HepG2 (cell line): ENCODE results near the gene MRPS31. TPM values are rescaled to one million over a fixed set of nuclear protein-coding genes. Genes with fewer than 3 reads are reported as not detected.

Experiments used
- AHDC1 ChIP-seq: sonication (generic); formaldehyde crosslinking; IDR thresholded peaks from 2 replicates; pipeline ENCODE4 v1.5.1; 2020; ENCODE audit warnings: mild to moderate bottlenecking, missing genetic modification reagents, borderline replicate concordance
- ARNT2 ChIP-seq: sonication (generic); formaldehyde crosslinking; IDR thresholded peaks from 2 replicates; pipeline ENCODE4 v1.8.0; 2022; ENCODE audit warnings: mild to moderate bottlenecking, low read depth, missing genetic modification reagents, moderate library complexity
- BCL6 ChIP-seq: IDR thresholded peaks from 2 replicates; pipeline ENCODE4 v1.6.1; 2016; ENCODE audit warnings: missing genetic modification reagents, missing compliant biosample characterization
- CEBPG ChIP-seq: IDR thresholded peaks from 2 replicates; pipeline ENCODE4 v1.6.1; 2016
- DDIT3 ChIP-seq: sonication (generic); formaldehyde crosslinking; IDR thresholded peaks from 2 replicates; pipeline ENCODE4 v1.4.0; 2020; ENCODE audit warnings: mild to moderate bottlenecking, missing genetic modification reagents
- ERF ChIP-seq: IDR thresholded peaks from 2 replicates; pipeline ENCODE4 v1.6.1; 2018; ENCODE audit warnings: missing biosample characterization, missing genetic modification reagents
- ETS1 ChIP-seq: sonication (generic); formaldehyde crosslinking; IDR thresholded peaks from 2 replicates; pipeline ENCODE4 v1.4.0; 2020; ENCODE audit warnings: missing genetic modification reagents
- FOXK1 ChIP-seq: sonication (generic); formaldehyde crosslinking; IDR thresholded peaks from 2 replicates; pipeline ENCODE4 v1.4.0; 2020; ENCODE audit warnings: low read depth, missing genetic modification reagents, borderline replicate concordance
- IRF1 ChIP-seq: sonication (generic); formaldehyde crosslinking; IDR thresholded peaks from 2 replicates; pipeline ENCODE4 v1.4.0; 2020; ENCODE audit warnings: low read depth, mild to moderate bottlenecking, missing genetic modification reagents
- MEIS2 ChIP-seq: sonication (generic); formaldehyde crosslinking; IDR thresholded peaks from 2 replicates; pipeline ENCODE4 v1.9.0; 2021; ENCODE audit warnings: mild to moderate bottlenecking, missing genetic modification reagents
- MYPOP ChIP-seq: sonication (generic); formaldehyde crosslinking; IDR thresholded peaks from 2 replicates; pipeline ENCODE4 v1.8.1; 2023; ENCODE audit warnings: mild to moderate bottlenecking, moderate library complexity, missing genetic modification reagents
- NR2F6 ChIP-seq, 2 experiments: IDR thresholded peaks; 2 replicates each; pipeline ENCODE4 v1.6.1; 2016; ENCODE audit warnings: antibody characterized with exemption in 1 of 2, mild to moderate bottlenecking in 1 of 2
- PHF8 ChIP-seq: sonication (generic); formaldehyde crosslinking; IDR thresholded peaks from 2 replicates; pipeline ENCODE4 v1.5.0; 2020; ENCODE audit warnings: missing genetic modification reagents
- POLR2AphosphoS2 ChIP-seq: IDR thresholded peaks from 2 replicates; pipeline ENCODE4 v1.6.1; 2011; ENCODE audit warnings: low read depth, low read length, improper control_type of control experiment
- SALL1 ChIP-seq: sonication (generic); formaldehyde crosslinking; IDR thresholded peaks from 2 replicates; pipeline ENCODE4 v1.8.0; 2022; ENCODE audit warnings: mild to moderate bottlenecking, missing genetic modification reagents
- SOX5 ChIP-seq: IDR thresholded peaks from 2 replicates; pipeline ENCODE4 v1.6.1; 2016; ENCODE audit warnings: borderline replicate concordance
- ZBTB7A ChIP-seq: sonication (generic); formaldehyde crosslinking; IDR thresholded peaks from 2 replicates; pipeline ENCODE4 v1.8.0; 2022; ENCODE audit warnings: mild to moderate bottlenecking, missing genetic modification reagents
- ZMYM4 ChIP-seq: sonication (generic); formaldehyde crosslinking; IDR thresholded peaks from 2 replicates; pipeline ENCODE4 v1.8.1; 2023; ENCODE audit warnings: mild to moderate bottlenecking, missing genetic modification reagents
- ZNF232 ChIP-seq: sonication (generic); formaldehyde crosslinking; IDR thresholded peaks from 2 replicates; pipeline ENCODE4 v1.4.0; 2020; ENCODE audit warnings: missing genetic modification reagents, borderline replicate concordance
- ZNF550 ChIP-seq: sonication (generic); formaldehyde crosslinking; IDR thresholded peaks from 2 replicates; pipeline ENCODE4 v1.4.0; 2020; ENCODE audit warnings: mild to moderate bottlenecking, missing genetic modification reagents, borderline replicate concordance
- ZNF572 ChIP-seq: sonication (generic); formaldehyde crosslinking; IDR thresholded peaks from 2 replicates; pipeline ENCODE4 v1.5.1; 2020; ENCODE audit warnings: mild to moderate bottlenecking, missing genetic modification reagents
- ZNF7 ChIP-seq: IDR thresholded peaks from 2 replicates; pipeline ENCODE4 v1.6.1; 2016; ENCODE audit warnings: missing biosample characterization, missing genetic modification reagents
- ZSCAN25 ChIP-seq: sonication (generic); formaldehyde crosslinking; IDR thresholded peaks from 2 replicates; pipeline ENCODE4 v1.8.0; 2022; ENCODE audit warnings: mild to moderate bottlenecking, missing genetic modification reagents
- polyA plus RNA-seq, 8 experiments: library from polyadenylated mRNA; depleted of rRNA in 3 of 8; stranded (reverse) in 7 of 8; unstranded in 1 of 8; fragments of >200 nt; fragmentation: Illumina TruSeq in 4 of 8; extraction: Trizol in 4 of 8; gene quantifications; 2 replicates each; pipeline versions ENCODE4 v1.2.1 to v1.2.3, GENCODE V29; 2011 to 2016; ENCODE audit warnings: low read depth in 4 of 8, missing spikeins in 1 of 8, mixed read lengths in 1 of 8; ENCODE audit not compliant: insufficient read depth in 1 of 8
- total RNA-seq, 5 experiments: library from RNA; depleted of rRNA; stranded (reverse); fragments of >200 nt; fragmentation: Illumina TruSeq; extraction: Trizol; gene quantifications; 2 replicates each; pipeline ENCODE4 v1.2.3, GENCODE V29; 2016; ENCODE audit warnings: low read depth in 1 of 5

Gene MRPS31
- total and polyA plus RNA-seq, 2 of the 13 experiments (the other 11 are each of a cell fraction or from before 2014, with no cell fraction given): 23.7 to 34.1 TPM

GRCh38 chr13:40786568-40786996 lies 15.6 kb upstream of the MRPS31 start (continued):
- TF ChIP-seq AHDC1 (CRISPR knock-in tag) (peak; percentile 43; the same call in 1 of the 2 replicates), ZNF550 (no peak), ARNT2 (CRISPR knock-in tag) (no peak), ZBTB7A (CRISPR knock-in tag) (peak; percentile 39; the same call in 1 of the 2 replicates), NR2F6 (IDR thresholded peaks at IDR 0.05) (peak; percentile 96), NR2F6 (CRISPR knock-in tag; IDR thresholded peaks at IDR 0.05) (peak; percentile 95), ZMYM4 (CRISPR knock-in tag) (peak; percentile 84), ETS1 (CRISPR knock-in tag) (no peak), MEIS2 (peak; percentile 83), SALL1 (CRISPR knock-in tag) (peak; percentile 86), ZNF232 (peak; percentile 15; the same call in 1 of the 2 replicates), IRF1 (CRISPR knock-in tag) (no peak), ZNF7 (peak; percentile 48; the same call in 1 of the 2 replicates), ZNF572 (CRISPR knock-in tag) (no peak), ERF (peak; percentile 88; the same call in 1 of the 2 replicates), BCL6 (CRISPR knock-in tag) (peak; percentile 66), DDIT3 (CRISPR knock-in tag) (peak; percentile 54; the same call in 1 of the 2 replicates), SOX5 (CRISPR knock-in tag) (peak; percentile 59), POLR2AphosphoS2 (no peak), FOXK1 (CRISPR knock-in tag) (peak; percentile 87; the same call in 1 of the 2 replicates), ZSCAN25 (CRISPR knock-in tag) (peak; percentile 28; the same call in 1 of the 2 replicates), PHF8 (CRISPR knock-in tag) (peak; percentile 44; the same call in 1 of the 2 replicates), CEBPG (CRISPR knock-in tag) (peak; percentile 66), MYPOP (CRISPR knock-in tag) (peak; percentile 15; the same call in 1 of the 2 replicates)
